NAMALWA (cell line): ENCODE results near the gene TSSC4.
"Not testable (repeated sequence)": the region's sequence is repeated elsewhere in the genome, so short reads cannot be mapped to it uniquely, and the experiment has no call there.

Experiments
- DNase-seq: peaks from one replicate; pipeline ENCODE4 v3.0.0-alpha.2; 2015; ENCODE audit warnings: low spot score

TSSC4 gene

GRCh38 chr11:2400069-2400761 lies at the start of gene TSSC4:
Gene TSSC4, plus strand, starts transcription at chr11:2400750. Its CDS starts 1,884 bp downstream, at chr11:2402634.
- peak; percentile 100 for DNase-seq

- DNase-seq: no peak
These were observed 48.8 kb upstream of the TSSC4 start for GRCh38 chr11:2351701-2352100.

GRCh38 chr11:2352420-2352819 lies 48.1 kb upstream of the TSSC4 start:
- no peak for DNase-seq

- DNase-seq: no peak
These were observed 45.4 kb upstream of the TSSC4 start for GRCh38 chr11:2355000-2355644.

- DNase-seq: no peak
These were observed 43.3 kb upstream of the TSSC4 start for GRCh38 chr11:2357246-2357645.

- not testable (repeated sequence) for DNase-seq
These were observed 42.9 kb upstream of the TSSC4 start for GRCh38 chr11:2357651-2358050.

GRCh38 chr11:2358754-2359442 lies 41.7 kb upstream of the TSSC4 start:
- DNase-seq: no peak

- no peak for DNase-seq
These were observed 41.0 kb upstream of the TSSC4 start for GRCh38 chr11:2359557-2359956.

GRCh38 chr11:2360081-2360642 lies 40.4 kb upstream of the TSSC4 start:
- DNase-seq: no peak

- DNase-seq: no peak
These were observed 39.0 kb upstream of the TSSC4 start for GRCh38 chr11:2361565-2361964.

GRCh38 chr11:2362414-2362813 lies 38.1 kb upstream of the TSSC4 start:
- no peak for DNase-seq

GRCh38 chr11:2363130-2363529 lies 37.4 kb upstream of the TSSC4 start:
- no peak for DNase-seq

- no peak for DNase-seq
These were observed 36.8 kb upstream of the TSSC4 start for GRCh38 chr11:2363577-2364370.

GRCh38 chr11:2364386-2364785 lies 36.2 kb upstream of the TSSC4 start:
- DNase-seq: not testable (repeated sequence)

- no peak for DNase-seq
These were observed 34.9 kb upstream of the TSSC4 start for GRCh38 chr11:2365571-2366210.

GRCh38 chr11:2366276-2366675 lies 34.3 kb upstream of the TSSC4 start:
- no peak for DNase-seq

- DNase-seq: no peak
These were observed 33.8 kb upstream of the TSSC4 start for GRCh38 chr11:2366733-2367132.

GRCh38 chr11:2367266-2368160 lies 33.0 kb upstream of the TSSC4 start:
- no peak for DNase-seq

GRCh38 chr11:2368178-2368850 lies 32.2 kb upstream of the TSSC4 start:
- no peak for DNase-seq

GRCh38 chr11:2368851-2369180 lies 31.7 kb upstream of the TSSC4 start:
- DNase-seq: no peak
